ENCODE results near the gene FIP1L1.
"Not testable (repeated sequence)": the region's sequence is repeated elsewhere in the genome, so short reads cannot be mapped to it uniquely, and the experiment has no call there.

FIP1L1 gene

DNA sequence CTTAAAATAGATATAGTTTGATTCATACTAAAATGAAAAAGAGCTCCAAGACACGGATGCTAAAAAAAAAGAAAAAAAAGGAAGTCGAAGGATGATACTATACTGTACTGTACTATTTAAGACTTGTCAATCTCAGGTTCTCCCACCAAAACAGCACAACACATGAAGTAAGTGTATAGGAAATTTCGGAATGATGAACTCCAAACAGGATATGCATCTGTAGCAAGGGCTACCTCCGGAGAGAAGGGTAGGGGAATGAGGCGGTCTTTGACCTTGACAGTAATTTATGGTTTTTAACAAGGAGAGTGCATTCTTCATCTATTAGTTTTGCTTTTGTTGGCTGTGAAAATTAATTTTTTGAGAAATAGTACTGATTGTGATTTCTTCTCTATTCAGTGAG, 541 bp upstream of the FIP1L1 start:
- DNase-seq (ENCODE audit: low read depth in 1 of 2, low spot score in 1 of 2) = no peak

DNA sequence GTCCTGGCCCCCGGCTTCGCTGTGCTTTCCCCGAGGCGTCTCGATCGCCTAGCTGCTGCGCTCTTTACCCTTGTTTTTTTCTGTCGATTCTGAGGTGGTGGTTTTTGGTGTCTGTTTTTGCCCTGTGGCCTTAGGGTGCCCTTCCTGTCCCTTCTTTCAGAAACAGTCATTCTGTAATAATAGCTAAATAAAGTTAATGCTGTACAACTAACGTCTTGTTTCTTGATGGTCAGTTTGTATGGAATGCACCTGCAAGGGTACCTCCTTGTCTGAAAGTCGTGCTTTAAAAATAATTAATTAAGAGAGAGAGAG, 686 bp downstream of the FIP1L1 start:
- DNase-seq (ENCODE audit: low read depth in 1 of 2, low spot score in 1 of 2) = no peak

DNA sequence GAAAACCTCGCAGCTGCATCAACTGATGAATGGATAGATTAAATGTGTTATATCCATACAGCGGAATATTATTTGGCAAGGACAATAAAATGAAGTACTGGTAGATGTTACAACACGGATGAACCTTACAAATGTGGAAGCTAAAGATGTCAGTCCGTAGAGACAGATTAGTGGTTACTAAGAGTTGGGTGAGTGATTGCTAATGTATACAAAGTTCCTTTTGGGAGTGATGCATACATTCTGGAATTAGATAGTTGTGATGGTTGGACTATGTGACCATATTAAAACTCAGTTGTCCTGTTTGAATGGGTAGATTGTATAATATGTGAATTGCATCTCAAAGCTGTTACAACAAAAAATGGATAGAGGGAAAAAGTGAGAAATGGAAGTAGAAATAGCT, 2.8 kb downstream of the FIP1L1 start:
- DNase-seq (ENCODE audit: low read depth in 1 of 2, low spot score in 1 of 2) = no peak

DNA sequence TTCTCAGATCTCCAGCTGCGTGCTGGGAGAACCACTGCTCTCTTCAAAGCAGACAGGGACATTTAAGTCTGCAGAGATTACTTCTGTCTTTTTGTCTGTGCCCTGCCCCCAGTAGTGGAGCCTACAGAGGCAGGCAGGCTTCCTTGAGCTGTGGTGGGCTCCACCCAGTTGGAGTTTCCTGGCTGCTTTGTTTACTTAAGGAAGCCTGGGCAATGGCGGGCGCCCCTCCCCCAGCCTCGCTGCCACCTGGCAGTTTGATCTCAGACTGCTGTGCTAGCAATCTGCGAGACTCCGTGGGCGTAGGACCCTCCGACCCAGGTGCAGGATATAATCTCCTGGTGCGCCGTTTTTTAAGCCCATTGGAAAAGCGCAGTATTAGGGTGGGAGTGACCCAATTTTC, 32.0 kb downstream of the FIP1L1 start:
- DNase-seq (ENCODE audit: low read depth in 1 of 2, low spot score in 1 of 2) = not testable (repeated sequence)

DNA sequence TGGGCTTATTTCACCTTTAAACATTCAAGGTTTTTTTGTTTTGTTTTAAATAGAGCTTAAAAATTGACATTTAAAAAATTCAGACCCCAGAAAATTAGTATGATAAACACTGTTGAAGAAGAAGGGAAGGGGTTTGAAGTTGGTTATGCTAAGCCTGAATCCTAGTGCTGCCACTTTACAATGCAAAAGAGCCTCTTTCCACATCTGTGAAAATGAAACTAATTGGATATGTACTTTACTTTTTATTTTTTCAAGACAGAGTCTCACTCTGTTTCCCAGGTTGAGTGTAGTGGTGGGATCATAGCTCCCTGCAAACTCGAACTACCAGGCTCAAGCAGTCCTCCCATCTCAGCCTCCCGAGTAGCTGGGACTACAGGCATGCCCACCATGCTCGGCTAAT, 41.8 kb downstream of the FIP1L1 start:
- DNase-seq (ENCODE audit: low read depth in 1 of 2, low spot score in 1 of 2) = no peak

DNA sequence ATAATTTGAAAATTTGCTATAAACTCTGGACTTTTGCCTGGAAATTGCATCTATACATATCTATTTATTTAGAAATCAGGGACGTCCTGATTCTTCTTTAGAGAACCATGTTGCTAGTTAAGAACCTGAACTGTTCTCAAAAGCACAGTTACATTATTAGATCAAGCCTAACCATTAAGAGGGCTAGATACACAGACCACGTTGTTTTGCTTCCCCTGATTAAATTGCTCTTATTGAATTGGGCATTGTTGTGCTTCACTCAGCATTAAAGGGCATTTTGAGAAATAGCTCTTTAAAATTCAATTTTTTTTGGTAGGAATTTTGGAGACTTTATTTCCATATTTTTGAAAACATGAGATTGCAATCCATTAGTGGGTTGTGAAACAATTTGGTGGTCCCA, 44.4 kb downstream of the FIP1L1 start:
- no peak for DNase-seq (ENCODE audit: low read depth in 1 of 2, low spot score in 1 of 2)

DNA sequence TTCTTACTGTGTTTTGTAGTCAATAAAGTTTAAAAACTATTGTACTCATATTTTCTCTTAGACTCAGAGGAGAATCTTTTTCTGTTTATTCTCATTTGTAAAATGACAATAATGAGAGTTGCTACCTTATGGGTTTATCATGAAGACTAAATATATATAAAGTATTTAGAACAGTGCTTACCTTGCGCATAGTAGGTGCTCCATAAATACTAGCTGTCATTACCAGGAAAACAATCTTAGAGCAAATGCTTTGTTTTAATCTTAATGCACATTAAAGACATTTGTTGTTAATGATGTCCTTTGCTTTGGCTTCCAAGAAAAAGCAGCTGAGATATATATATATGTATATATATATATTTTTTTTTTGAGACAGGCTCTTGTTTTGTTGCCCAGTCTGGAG, 44.9 kb downstream of the FIP1L1 start:
- no peak for DNase-seq (ENCODE audit: low read depth in 1 of 2, low spot score in 1 of 2)

DNA sequence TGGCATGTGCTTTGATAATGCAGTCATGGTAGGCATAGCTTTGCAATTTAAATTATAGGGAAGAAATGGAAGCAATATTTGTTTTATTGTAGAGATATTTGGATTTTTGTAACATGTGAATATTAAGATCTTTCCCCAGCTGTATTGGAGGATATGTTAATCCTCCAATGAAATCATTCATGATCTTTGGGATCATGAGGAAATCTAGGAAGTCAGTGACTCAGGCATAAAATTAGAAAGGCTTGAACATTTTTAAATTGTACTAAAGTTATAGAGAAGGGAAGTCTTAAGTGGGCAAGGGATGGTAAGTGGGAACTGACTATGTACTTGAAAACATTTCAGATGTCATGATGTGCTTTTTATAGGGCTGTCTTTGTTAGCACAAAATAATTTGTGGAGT, 46.8 kb downstream of the FIP1L1 start:
- DNase-seq (ENCODE audit: low read depth in 1 of 2, low spot score in 1 of 2) = no peak

DNA sequence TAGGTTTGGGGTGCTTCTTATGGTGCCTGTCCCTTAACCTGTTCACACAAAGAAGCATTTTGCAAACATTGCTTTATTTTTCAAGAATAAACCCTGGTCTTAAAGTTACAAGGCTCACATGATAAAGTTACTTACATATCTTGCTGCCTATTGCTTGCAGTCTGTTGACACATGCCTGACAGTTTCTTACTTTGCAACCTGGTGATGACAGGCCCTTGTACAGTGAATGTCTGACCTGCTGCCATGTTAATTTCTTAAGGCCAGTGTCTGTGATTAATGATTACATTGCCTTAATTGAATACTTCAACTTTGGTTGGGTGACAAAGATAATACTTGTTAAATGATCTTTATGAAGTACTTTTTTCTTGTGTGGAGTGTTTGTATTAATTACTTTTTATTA, 49.9 kb downstream of the FIP1L1 start:
- no peak for DNase-seq (ENCODE audit: low read depth in 1 of 2, low spot score in 1 of 2)

DNA sequence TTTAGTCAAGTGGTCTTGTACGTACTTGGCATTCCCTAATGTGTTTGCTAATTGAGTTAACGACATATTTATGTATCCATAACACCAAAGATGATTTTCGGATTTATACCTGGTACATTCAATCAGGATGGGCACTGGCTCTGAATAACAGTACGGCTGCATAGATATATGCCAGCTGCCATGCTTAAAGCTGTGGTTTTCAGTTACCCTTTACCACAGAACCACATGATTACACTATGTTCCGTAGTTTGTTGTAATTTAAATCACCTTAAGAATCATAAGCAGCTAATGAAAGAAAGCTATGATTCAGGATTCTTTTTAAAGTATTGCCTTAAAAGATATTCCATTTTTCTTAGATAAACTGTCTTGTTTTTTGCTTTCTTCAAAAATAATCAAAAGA, 53.6 kb downstream of the FIP1L1 start:
- DNase-seq (ENCODE audit: low read depth in 1 of 2, low spot score in 1 of 2) = no peak

DNA sequence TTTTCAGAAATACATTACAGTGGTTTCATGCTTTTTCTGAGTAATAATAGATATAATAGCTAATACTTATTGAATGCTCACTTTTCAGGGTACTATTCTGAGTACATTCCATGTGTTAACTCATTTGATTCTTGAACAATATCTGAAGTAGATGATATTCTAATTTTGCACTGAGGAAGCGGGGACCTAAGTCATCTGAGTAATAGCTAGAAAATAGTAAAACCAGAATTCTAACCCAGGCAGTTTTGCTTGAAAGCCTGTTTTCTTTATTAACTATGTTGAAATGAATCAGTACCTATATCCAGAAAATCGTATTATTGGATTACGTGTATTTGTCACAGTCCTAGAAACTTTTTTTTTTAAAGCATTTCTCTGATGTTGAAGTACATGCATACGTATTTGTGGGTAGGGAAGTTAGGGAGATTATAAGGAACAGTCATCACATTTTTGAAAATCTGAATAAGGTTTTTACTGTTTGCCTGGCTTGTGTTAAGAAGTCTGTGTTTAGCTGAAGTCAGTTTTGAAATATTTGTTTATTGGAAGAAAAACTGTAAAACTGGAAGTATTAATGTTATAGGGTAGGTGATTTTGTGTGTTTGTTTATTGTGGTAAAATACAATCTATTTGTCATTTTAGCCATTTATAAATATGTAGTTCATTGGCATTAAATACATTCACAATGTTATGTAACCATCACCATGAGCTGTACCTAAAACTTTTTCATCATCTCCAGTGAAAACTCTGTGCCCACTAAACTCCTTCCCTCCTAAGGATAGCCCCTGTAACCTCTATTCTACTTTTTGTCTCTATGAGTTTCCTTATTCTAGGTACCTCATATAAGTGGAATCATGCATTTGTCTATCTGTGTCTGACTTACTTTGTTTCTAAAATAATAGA, 55.3 kb downstream of the FIP1L1 start:
- no peak for DNase-seq (ENCODE audit: low read depth in 1 of 2, low spot score in 1 of 2)

DNA sequence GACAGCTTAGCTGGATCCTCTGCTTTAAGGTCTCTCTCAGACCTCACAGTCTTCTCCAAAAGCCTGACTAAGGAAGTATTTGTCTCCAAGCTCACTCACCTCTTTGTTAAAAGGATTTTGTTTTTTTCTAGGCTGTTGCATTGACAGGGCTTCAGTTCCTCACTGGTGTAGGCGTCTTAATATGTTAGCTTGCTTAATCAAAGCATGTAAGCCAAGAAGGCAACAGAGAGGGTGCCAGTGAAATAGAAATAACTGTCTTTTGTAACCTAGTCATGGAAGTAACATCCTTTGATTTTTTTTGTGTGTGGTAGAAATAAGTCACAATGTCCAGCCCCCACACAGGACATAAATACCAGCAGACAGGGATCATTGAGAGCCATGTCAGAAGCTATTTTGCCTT, 58.8 kb downstream of the FIP1L1 start:
- DNase-seq (ENCODE audit: low read depth in 1 of 2, low spot score in 1 of 2) = no peak

DNA sequence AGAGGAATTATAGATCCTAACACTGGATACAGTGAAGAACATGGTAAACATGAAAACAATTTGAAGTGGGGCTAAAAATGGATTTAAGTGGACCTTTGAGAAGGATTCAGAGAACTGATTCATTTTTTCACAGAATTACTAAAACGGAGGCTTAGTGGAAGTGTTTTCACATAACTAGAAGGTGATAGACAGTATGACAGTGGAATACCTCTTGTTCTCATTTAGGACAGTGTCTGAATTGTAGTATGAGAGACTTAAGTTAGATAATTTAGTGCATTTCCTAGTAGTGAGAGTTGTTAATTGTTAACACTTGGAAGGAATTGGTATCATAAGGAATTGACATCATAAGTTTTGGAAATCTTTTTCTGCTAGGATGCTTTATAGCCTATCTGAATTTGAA, 64.1 kb downstream of the FIP1L1 start:
- no peak for DNase-seq (ENCODE audit: low read depth in 1 of 2, low spot score in 1 of 2)

DNA sequence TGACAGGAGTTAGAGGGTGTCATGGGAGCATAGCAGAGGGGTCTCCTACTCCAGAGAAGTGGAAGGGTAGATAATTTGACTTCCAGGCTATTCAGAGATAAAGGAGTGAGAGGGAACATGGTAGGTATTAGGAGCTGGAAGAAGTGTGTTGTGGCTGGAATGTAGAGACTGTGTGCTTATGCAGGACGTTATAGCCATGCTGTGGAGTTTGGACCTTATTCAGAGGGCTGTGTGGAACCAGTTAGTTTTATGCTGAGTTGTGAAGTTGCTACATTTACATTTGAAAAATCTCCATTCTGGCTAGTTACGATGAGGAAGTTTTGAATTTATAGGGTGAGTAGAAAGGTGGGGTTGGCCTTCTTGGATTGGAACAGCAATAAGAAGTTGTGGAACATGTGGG, 67.5 kb downstream of the FIP1L1 start:
- DNase-seq (ENCODE audit: low read depth in 1 of 2, low spot score in 1 of 2) = no peak

DNA sequence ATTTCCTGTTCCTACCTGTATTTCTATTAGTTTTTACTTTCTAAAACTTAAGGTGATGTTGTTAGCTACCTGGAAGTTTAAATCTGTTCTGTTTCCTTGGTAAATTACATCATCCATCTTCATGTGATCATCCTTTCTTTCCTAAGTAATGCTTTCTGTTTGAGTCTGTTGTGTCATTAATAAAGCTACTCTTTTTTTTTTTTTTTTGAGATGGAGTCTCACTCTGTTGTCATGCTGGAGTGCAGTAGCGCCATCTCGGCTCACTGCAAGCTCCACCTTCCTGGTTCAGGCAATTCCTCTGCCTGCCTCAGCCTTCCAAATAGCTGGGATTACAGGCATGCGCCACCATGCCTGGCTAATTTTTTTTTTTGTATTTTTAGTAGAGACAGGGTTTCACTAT, 73.3 kb downstream of the FIP1L1 start:
- DNase-seq (ENCODE audit: low read depth in 1 of 2, low spot score in 1 of 2) = no peak

DNA sequence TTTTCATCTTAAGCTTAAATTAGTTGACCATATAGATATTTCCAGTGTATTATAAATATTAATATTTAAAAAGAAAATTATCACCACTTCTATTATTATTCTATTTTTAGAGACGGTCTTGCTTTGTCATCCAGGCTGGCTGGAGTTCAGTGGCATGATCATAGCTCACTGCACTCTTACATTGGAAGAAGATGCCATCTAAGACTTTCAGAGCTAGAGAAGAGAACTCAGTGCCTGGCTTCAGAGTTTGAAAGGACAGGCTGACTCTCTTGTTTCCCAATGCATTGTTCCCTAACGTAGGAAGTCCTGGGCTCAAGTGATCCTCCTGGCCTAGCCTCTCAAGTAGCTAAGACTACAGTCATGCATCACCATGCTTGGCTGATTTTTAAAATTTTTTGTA, 75.9 kb downstream of the FIP1L1 start:
- DNase-seq (ENCODE audit: low read depth in 1 of 2, low spot score in 1 of 2) = no peak

DNA sequence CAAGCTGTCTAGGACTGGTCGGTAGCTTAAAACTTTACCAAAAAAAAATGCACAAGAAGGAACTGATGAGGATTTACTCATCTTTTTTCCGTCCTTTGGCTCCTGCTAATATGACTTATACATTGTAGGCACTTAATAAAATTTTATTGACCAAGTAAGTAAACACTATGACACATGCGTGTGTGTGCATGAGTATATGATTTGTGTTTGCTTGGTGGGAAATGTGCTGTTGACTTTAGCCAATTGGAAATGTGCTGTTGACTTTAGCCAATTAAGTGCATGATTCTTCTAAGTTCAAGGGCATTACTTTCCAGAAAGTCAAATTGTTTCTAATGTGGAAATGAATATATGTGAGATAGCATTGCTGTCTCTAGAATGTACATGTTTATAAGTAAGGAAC, 78.3 kb downstream of the FIP1L1 start:
- DNase-seq (ENCODE audit: low read depth in 1 of 2, low spot score in 1 of 2) = no peak

DNA sequence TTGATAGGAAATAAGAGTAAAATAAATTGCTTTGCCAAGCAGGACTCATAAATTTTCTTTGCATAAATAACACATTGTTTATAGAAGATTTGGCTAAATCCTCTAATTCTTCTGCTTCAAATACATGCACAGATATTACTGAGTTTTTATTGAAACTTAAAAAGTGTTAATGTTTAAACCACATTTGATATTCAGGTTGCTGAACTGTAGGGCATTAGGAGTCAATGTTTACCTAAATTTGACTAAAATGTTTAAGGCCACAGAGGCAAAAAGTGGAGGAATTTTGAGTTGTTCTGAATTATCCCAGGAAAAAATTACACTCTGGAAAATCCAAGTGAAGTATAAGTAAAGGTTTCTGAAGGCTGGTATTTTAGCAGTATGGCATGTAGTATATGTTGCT, 78.7 kb downstream of the FIP1L1 start:
- DNase-seq (ENCODE audit: low read depth in 1 of 2, low spot score in 1 of 2) = no peak

DNA sequence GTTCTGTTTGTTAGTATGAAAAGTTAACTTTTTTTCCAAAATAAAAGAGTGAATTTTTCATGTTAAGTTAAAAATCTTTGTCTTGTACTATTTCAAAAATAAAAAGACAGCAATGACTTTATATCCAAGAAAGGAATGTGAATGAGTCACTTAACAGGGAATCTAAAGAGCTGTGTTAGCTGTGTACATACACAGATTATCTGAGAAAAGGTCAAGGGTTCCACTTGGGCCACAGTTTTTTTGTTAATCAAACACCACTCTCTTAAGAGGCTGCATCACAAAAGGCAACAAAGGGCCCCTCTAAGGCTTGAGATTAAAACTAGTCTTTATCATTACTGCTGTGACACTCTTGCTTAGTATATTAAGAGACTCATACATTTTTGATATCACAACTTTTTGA, 82.1 kb downstream of the FIP1L1 start:
- DNase-seq (ENCODE audit: low read depth in 1 of 2, low spot score in 1 of 2) = no peak

DNA sequence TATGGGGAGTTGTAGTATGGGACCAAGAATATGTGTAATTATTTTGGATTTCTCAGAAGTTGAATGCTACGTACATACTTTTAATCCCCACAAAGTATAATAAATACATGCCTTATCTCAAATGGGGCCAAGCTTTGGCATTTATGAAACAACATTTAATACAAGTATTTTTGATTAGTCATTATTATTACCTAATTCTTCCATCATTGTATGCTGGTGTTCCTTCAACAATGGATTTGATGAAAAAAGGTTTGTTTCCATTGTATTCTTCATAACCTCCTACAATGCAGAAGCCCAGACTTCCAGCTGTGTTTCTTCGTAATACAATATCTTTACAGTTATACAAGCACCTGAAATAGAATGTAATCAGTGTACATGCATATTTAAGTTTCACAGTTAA, 83.8 kb downstream of the FIP1L1 start:
- no peak for DNase-seq (ENCODE audit: low read depth in 1 of 2, low spot score in 1 of 2)

DNA sequence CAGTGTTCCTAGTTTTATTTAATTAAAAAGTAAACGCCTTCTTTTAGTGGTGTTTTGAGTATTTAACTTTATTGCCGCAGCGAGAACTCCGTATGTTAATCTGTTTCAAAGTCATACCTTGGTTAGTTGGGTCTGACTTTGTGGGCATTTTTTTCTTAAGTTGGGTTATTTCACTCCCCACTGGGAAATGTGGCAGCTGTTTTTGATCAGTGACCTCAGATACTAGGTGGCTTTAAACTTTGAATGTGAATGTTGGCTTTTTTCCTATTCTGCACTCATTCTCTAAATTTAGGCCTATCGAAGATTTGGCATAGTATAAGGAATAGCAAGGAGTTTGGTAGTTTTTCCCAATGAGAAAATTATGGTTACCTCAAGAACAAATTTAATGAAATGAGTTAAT, 85.9 kb downstream of the FIP1L1 start:
- no peak for DNase-seq (ENCODE audit: low read depth in 1 of 2, low spot score in 1 of 2)

DNA sequence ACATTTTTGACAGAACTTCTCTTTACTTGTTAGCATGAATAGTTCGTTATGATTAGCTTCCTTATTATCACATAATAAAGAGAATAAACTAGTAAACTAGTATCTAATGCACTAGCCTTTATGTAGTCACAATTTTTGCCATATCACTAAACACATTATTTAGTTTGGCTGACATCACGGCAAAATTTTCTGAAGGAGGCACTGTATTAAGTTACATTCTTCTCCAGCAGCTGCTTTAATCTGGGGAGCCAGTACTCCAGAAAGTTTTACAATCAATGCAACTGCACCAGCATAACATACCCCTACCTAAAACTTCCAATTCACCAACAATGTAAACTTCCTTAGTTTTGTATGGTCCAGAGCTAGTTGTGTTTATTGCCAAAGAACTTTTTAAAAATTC, 87.8 kb downstream of the FIP1L1 start:
- no peak for DNase-seq (ENCODE audit: low read depth in 1 of 2, low spot score in 1 of 2)

DNA sequence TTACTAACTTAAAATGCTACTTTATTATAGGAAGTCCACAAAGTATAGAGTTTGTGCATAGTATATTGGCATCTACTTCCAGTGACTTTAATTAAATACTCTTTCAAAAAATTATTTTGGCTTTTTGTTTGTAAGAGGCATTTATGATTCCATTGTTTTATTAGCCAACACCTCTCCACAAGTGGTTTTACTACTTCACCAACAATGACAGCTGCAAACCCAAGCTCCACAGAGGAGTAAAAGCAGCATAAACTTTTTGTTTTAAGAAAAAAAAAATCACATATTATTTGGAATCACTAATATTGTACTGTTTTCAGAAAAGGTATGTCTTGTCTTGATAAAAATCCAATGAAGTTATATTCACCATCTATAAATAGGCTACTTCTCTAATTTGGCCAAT, 88.5 kb downstream of the FIP1L1 start:
- DNase-seq (ENCODE audit: low read depth in 1 of 2, low spot score in 1 of 2) = no peak

DNA sequence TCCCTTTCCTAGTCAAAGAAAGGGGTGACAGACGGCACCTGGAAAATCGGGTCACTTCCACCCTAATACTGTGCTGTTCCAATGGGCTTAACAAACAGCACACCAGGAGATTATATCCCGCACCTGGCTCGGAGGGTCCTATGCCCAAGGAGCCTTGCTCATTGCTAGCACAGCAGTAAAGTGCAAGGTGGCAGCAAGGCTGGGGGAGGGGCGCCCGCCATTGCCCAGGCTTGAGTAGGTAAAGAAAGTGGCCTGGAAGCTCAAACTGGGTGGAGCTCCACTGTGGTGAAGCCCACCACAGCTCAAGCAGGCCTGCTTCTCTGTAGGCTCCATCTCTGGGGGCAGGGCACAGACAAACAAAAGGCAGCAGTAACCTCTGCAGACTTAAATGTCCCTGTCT, 89.1 kb downstream of the FIP1L1 start:
- DNase-seq (ENCODE audit: low read depth in 1 of 2, low spot score in 1 of 2) = not testable (repeated sequence)
